Measurements from ENCODE around the gene PDHA1.

GRCh38 chrX:19349264-19349663 lies 5.5 kb downstream of the PDHA1 start:
- TF ChIP-seq EZH2 (IDR thresholded peaks at IDR 0.05; ENCODE audit: low read depth, unreplicated experiment) (no peak), POLR2AphosphoS5 (IDR thresholded peaks at IDR 0.05; ENCODE audit: low read depth) (no peak), CTCF (conservative IDR thresholded peaks at IDR 0.05; ENCODE audit: low read depth in 2 of 2) (no peak), EZH2phosphoT487 (IDR thresholded peaks at IDR 0.05; ENCODE audit: unreplicated experiment) (no peak), ZNF114 (CRISPR knock-in tag; IDR thresholded peaks at IDR 0.05) (no peak), REST (IDR thresholded peaks at IDR 0.05; ENCODE audit: unreplicated experiment) (no peak)

Data from GM23338 (cell line).